HCT116 (cell line): Measurements from ENCODE around the gene CSF2RB. TPM values are rescaled to one million over a fixed set of nuclear protein-coding genes. Genes with fewer than 3 reads are reported as not detected.

Source experiments
- ATAC-seq: fragments of 200-7000 bp; cut with Tn5 transposase; 2 replicates; pipeline ENCODE4 v1.9.1; 2020; ENCODE audit warnings: mild to moderate bottlenecking, moderate library complexity
- BruUV-seq: library from RNA; stranded (reverse); fragments of 400-500 nt; replicated peaks from 2 replicates; lab custom pipeline; 2021; lab: Mats Ljungman, UMichigan
- CTCF ChIA-PET: fragments of 300-600 bp; sonication (Branson Sonifier 250); formaldehyde crosslinking; loops from one replicate; lab custom pipeline; 2021; ENCODE audit warnings: antibody characterized with exemption; lab: Charles Lee
- POLR2A ChIA-PET: fragments of 300-600, 350-600 bp; sonication (Branson Sonifier 250); formaldehyde crosslinking; loops from one replicate; lab custom pipeline; 2021; ENCODE audit warnings: antibody characterized with exemption; lab: Charles Lee
- RAD21 ChIA-PET, 2 experiments: fragments of 300-600 bp; sonication (Branson Sonifier 250); formaldehyde crosslinking; loops; one replicate each; lab custom pipeline; 2023; ENCODE audit warnings: low total read pairs in 2 of 2; ENCODE audit not compliant: uncharacterized antibody in 2 of 2, unreplicated experiment in 2 of 2, low non-redundant PET in 1 of 2; lab: Charles Lee
- DNase-seq: peaks from one replicate; pipeline ENCODE4 v3.0.0-alpha.2; 2010; ENCODE audit warnings: low read depth, low spot score
- H2AFZ ChIP-seq: fragments of 200-600 bp; shearing (Covaris generic), sonication (generic); 2 replicates; pipeline ENCODE4 v1.6.1; 2017; ENCODE audit warnings: low read depth, mixed run types, mixed read lengths, antibody characterized with exemption, low read length; ENCODE audit not compliant: poor library complexity, severe bottlenecking
- H3K27ac ChIP-seq: 2 replicates; pipeline ENCODE4 v1.5.1; 2012; ENCODE audit warnings: low read depth, low read length
- H3K27me3 ChIP-seq: fragments of 200-600 bp; sonication (generic); 2 replicates; pipeline ENCODE4 v1.6.1; 2016; ENCODE audit warnings: mixed run types, low read length, mixed read lengths; ENCODE audit not compliant: insufficient read depth
- H3K36me3 ChIP-seq, 2 experiments: fragments of 200-500 bp in 1 of 2; fragments of 200-600 bp in 1 of 2; sonication (Bioruptor generic) in 1 of 2; sonication (generic) in 1 of 2; 2 replicates each; pipeline versions ENCODE4 v1.5.1 to v1.6.1; 2014 to 2016; ENCODE audit warnings: low read length in 2 of 2, inconsistent platforms in 1 of 2, mixed read lengths in 1 of 2, mixed run types in 1 of 2; ENCODE audit not compliant: insufficient read depth in 2 of 2, control insufficient read depth in 1 of 2
- H3K4me1 ChIP-seq, 2 experiments: fragments of 200-600 bp in 1 of 2; sonication (generic) in 1 of 2; 2 replicates each; pipeline versions ENCODE4 v1.5.1 to v1.6.1; 2012 to 2017; ENCODE audit warnings: low read length in 2 of 2, inconsistent platforms in 1 of 2, mild to moderate bottlenecking in 1 of 2, mixed read lengths in 1 of 2, mixed run types in 1 of 2, moderate library complexity in 1 of 2; ENCODE audit not compliant: insufficient read depth in 2 of 2, control insufficient read depth in 1 of 2
- H3K4me2 ChIP-seq: fragments of 200-600 bp; sonication (generic); 2 replicates; pipeline ENCODE4 v1.6.1; 2017; ENCODE audit warnings: mixed run types, low read length, mixed read lengths
- H3K4me3 ChIP-seq, 2 experiments: fragments of 200-600 bp in 1 of 2; sonication (generic) in 1 of 2; replicated peaks in 1 of 2; 2 replicates each; pipeline ENCODE4 v1.5.1; 2011 to 2016; ENCODE audit warnings: low read length in 2 of 2, control low read depth in 1 of 2, low read depth in 1 of 2, mild to moderate bottlenecking in 1 of 2, mixed read lengths in 1 of 2, mixed run types in 1 of 2
- H3K79me2 ChIP-seq: fragments of 200-600 bp; sonication (generic); 2 replicates; pipeline ENCODE4 v1.6.1; 2017; ENCODE audit warnings: mild to moderate bottlenecking, mixed run types, low read length, moderate library complexity, mixed read lengths; ENCODE audit not compliant: insufficient read depth
- H3K9ac ChIP-seq: fragments of 200-600 bp; sonication (generic); 2 replicates; pipeline ENCODE4 v1.6.1; 2016; ENCODE audit warnings: low read length, mixed read lengths
- H3K9me2 ChIP-seq: fragments of 200-600 bp; sonication (generic), shearing (Covaris generic); 2 replicates; pipeline ENCODE4 v1.6.1; 2017; ENCODE audit warnings: mixed run types, mild to moderate bottlenecking, moderate library complexity; ENCODE audit not compliant: insufficient read depth
- H3K9me3 ChIP-seq, 2 experiments: fragments of 200-500 bp in 1 of 2; fragments of 200-600 bp in 1 of 2; sonication (Bioruptor generic) in 1 of 2; sonication (generic) in 1 of 2; 2 replicates each; pipeline ENCODE4 v1.6.1; 2014 to 2017; ENCODE audit warnings: low read length in 2 of 2, mixed read lengths in 2 of 2, inconsistent platforms in 1 of 2, low read depth in 1 of 2, mild to moderate bottlenecking in 1 of 2, mixed run types in 1 of 2, moderate library complexity in 1 of 2; ENCODE audit not compliant: control insufficient read depth in 1 of 2, insufficient read depth in 1 of 2
- H4K20me1 ChIP-seq: fragments of 200-600 bp; sonication (generic), shearing (Covaris generic); 2 replicates; pipeline ENCODE4 v1.6.1; 2017; ENCODE audit warnings: mixed run types, mild to moderate bottlenecking, moderate library complexity; ENCODE audit not compliant: insufficient read depth
- ATF3 ChIP-seq: IDR thresholded peaks from 2 replicates; pipeline ENCODE4 v1.6.1; 2012
- CTCF ChIP-seq, 3 experiments: fragments of 200-600 bp in 1 of 3; sonication (generic) in 1 of 3; IDR thresholded peaks in 2 of 3; conservative IDR thresholded peaks in 1 of 3; 2 replicates each; pipeline ENCODE4 v1.5.1; 2012 to 2017; ENCODE audit warnings: low read depth in 2 of 3, low read length in 2 of 3, antibody characterized with exemption in 1 of 3, borderline replicate concordance in 1 of 3, control low read depth in 1 of 3, mild to moderate bottlenecking in 1 of 3, mixed read lengths in 1 of 3, mixed run types in 1 of 3, moderate library complexity in 1 of 3; ENCODE audit not compliant: insufficient read depth in 1 of 3
- ELF1 ChIP-seq: IDR thresholded peaks from 2 replicates; pipeline ENCODE4 v1.6.1; 2012; ENCODE audit warnings: low read depth, borderline replicate concordance
- EZH2 ChIP-seq: fragments of 200-600 bp; sonication (generic); IDR thresholded peaks from 2 replicates; pipeline ENCODE4 v1.6.1; 2017; ENCODE audit warnings: antibody characterized with exemption, mixed run types
- EZH2phosphoT487 ChIP-seq: fragments of 200-600 bp; IDR thresholded peaks from 2 replicates; pipeline ENCODE4 v1.6.1; 2018; ENCODE audit warnings: antibody characterized with exemption, borderline replicate concordance
- POLR2AphosphoS5 ChIP-seq: IDR thresholded peaks from 2 replicates; pipeline ENCODE4 v1.6.1; 2011; ENCODE audit warnings: mild to moderate bottlenecking, low read depth, low read length, moderate library complexity
- REST ChIP-seq: IDR thresholded peaks from 2 replicates; pipeline ENCODE4 v1.6.1; 2012; ENCODE audit warnings: low read depth
- YY1 ChIP-seq: IDR thresholded peaks from 2 replicates; pipeline ENCODE4 v1.6.1; 2011; ENCODE audit warnings: low read length, low read depth, moderate library complexity, mild to moderate bottlenecking; ENCODE audit not compliant: insufficient replicate concordance; ENCODE audit errors: extremely low read depth
- ZBTB33 ChIP-seq: IDR thresholded peaks from 2 replicates; pipeline ENCODE4 v1.6.1; 2011; ENCODE audit warnings: mild to moderate bottlenecking, low read length, moderate library complexity; ENCODE audit not compliant: insufficient replicate concordance; ENCODE audit errors: extremely low read depth
- ZNF274 ChIP-seq: fragments of 200-500 bp; sonication (Bioruptor generic); IDR thresholded peaks from 2 replicates; pipeline ENCODE4 v1.6.1; 2014; ENCODE audit warnings: mild to moderate bottlenecking, low read depth, low read length, inconsistent platforms
- intact Hi-C: fragments of 100-400 bp; cut with micrococcal nuclease; formaldehyde crosslinking; loops from 2 replicates; pipeline ENCODE4 v1.10.0; 2022
- total RNA-seq: library from RNA; stranded (reverse); gene quantifications from one replicate; pipeline ENCODE4 v1.2.1, GENCODE V29; 2021; ENCODE audit not compliant: unreplicated experiment

The CSF2RB gene
- total RNA-seq, 1 experiment from 2014 or later: 0.10 TPM

- H3K9me3 ChIP-seq: no peaks in the 10 kb centered on the region; a peak in 1 of 4 replicates
- no peak overlapping the region for H2AFZ ChIP-seq
- ChIA-PET POLR2A (no interaction called here), CTCF (no interaction called here), RAD21 (no interaction called here)
- intact Hi-C loops: no loop called here
- BruUV-seq: no TSS peak
- no peak overlapping the region for H3K4me3 ChIP-seq
- ATAC-seq: no peak
- H3K4me1 ChIP-seq: no peaks in the 10 kb centered on the region
- no peak overlapping the region for H3K4me2 ChIP-seq
- no peaks in the 10 kb centered on the region for H3K36me3 ChIP-seq
- no peaks in the 10 kb centered on the region for H4K20me1 ChIP-seq
- H3K9ac ChIP-seq: no peak overlapping the region
- peaks cover 19% of the 10 kb centered on the region for H3K27me3 ChIP-seq
- no peak for DNase-seq
- no peaks in the 10 kb centered on the region for H3K79me2 ChIP-seq
- TF ChIP-seq ELF1: no peak
- no peak for TF ChIP-seq EZH2
- TF ChIP-seq POLR2AphosphoS5: no peak
- no peak overlapping the region for H3K27ac ChIP-seq
- H3K9me2 ChIP-seq: no peaks in the 10 kb centered on the region
These were observed 14.7 kb upstream of the CSF2RB start for GRCh38 chr22:36898690-36899089.

GRCh38 chr22:36899498-36899897 is 13.9 kb upstream of the CSF2RB start:
- intact Hi-C loops: no loop called here
- ChIA-PET POLR2A (no interaction called here), RAD21 (no interaction called here), CTCF (no interaction called here)
- Histone ChIP-seq H3K79me2 (no peaks in the 10 kb centered on the region), H3K9ac (no peak overlapping the region), H3K4me2 (no peak overlapping the region), H4K20me1 (no peaks in the 10 kb centered on the region), H3K27ac (no peak overlapping the region), H3K27me3 (peaks cover 19% of the 10 kb centered on the region), H3K9me3 (no peaks in the 10 kb centered on the region; a peak in 1 of 4 replicates), H3K4me1 (no peaks in the 10 kb centered on the region), H3K36me3 (no peaks in the 10 kb centered on the region), H3K9me2 (no peaks in the 10 kb centered on the region), H3K4me3 (no peak overlapping the region), H2AFZ (no peak overlapping the region)
- no TSS peak for BruUV-seq
- ATAC-seq (no peak), DNase-seq (no peak)
- no peak for TF ChIP-seq ZNF274
- TF ChIP-seq CTCF (IDR thresholded peaks at IDR 0.05 in 2 of 3, conservative IDR thresholded peaks at IDR 0.05 in 1 of 3; ENCODE audit: borderline replicate concordance in 1 of 3, insufficient read depth in 1 of 3, low read depth in 2 of 3, low read length in 2 of 3): no peak
- TF ChIP-seq ELF1: no peak
- TF ChIP-seq ZBTB33: no peak
- TF ChIP-seq YY1: no peak
- TF ChIP-seq REST: no peak
- TF ChIP-seq EZH2phosphoT487: no peak
- TF ChIP-seq ATF3: no peak
